ENCODE results near the gene JAM3.
"Not testable (repeated sequence)": the region's sequence is repeated elsewhere in the genome, so short reads cannot be mapped to it uniquely, and the experiment has no call there.

JAM3 gene

GRCh38 chr11:134181707-134182106, 112.8 kb downstream of the JAM3 start:
- H3K4me3 ChIP-seq (ENCODE audit: low read length): no peak overlapping the region
- peaks cover 17% of the 10 kb centered on the region for H3K36me3 ChIP-seq (ENCODE audit: control insufficient read depth, insufficient read depth, low read length)
- H3K4me1 ChIP-seq (ENCODE audit: control insufficient read depth, insufficient read depth, low read length): no peaks in the 10 kb centered on the region
- DNase-seq (ENCODE audit: low read depth, low spot score): no peak
- H3K9me3 ChIP-seq (ENCODE audit: control insufficient read depth, insufficient read depth, low read length): no peaks in the 10 kb centered on the region
- H3K27me3 ChIP-seq (ENCODE audit: control insufficient read depth, insufficient read depth, low read length): no peaks in the 10 kb centered on the region
- no peak overlapping the region for H3K27ac ChIP-seq (ENCODE audit: low read length)
- WGBS (ENCODE audit: insufficient coverage, insufficient read length): no CpG with 5 or more reads among the region's 4 CpGs

GRCh38 chr11:134188092-134188491, 119.2 kb downstream of the JAM3 start:
- no CpG with 5 or more reads among the region's 8 CpGs for WGBS (ENCODE audit: insufficient coverage, insufficient read length)
- not testable (repeated sequence) for H3K4me1 ChIP-seq (ENCODE audit: control insufficient read depth, insufficient read depth, low read length); H3K4me3 ChIP-seq (ENCODE audit: low read length); H3K27me3 ChIP-seq (ENCODE audit: control insufficient read depth, insufficient read depth, low read length); DNase-seq (ENCODE audit: low read depth, low spot score); H3K9me3 ChIP-seq (ENCODE audit: control insufficient read depth, insufficient read depth, low read length); H3K27ac ChIP-seq (ENCODE audit: low read length)
- peaks cover 22% of the 10 kb centered on the region; the same call in 1 of the 2 replicates for H3K36me3 ChIP-seq (ENCODE audit: control insufficient read depth, insufficient read depth, low read length)

- WGBS (ENCODE audit: insufficient coverage, insufficient read length): no CpG with 5 or more reads among the region's 4 CpGs
- Histone ChIP-seq H3K4me3 (ENCODE audit: low read length) (no peak overlapping the region), H3K27ac (ENCODE audit: low read length) (no peak overlapping the region), H3K4me1 (ENCODE audit: control insufficient read depth, insufficient read depth, low read length) (no peaks in the 10 kb centered on the region), H3K27me3 (ENCODE audit: control insufficient read depth, insufficient read depth, low read length) (no peaks in the 10 kb centered on the region), H3K36me3 (ENCODE audit: control insufficient read depth, insufficient read depth, low read length) (peaks cover 11% of the 10 kb centered on the region; the same call in 1 of the 2 replicates), H3K9me3 (ENCODE audit: control insufficient read depth, insufficient read depth, low read length) (no peaks in the 10 kb centered on the region)
- DNase-seq (ENCODE audit: low read depth, low spot score): no peak
These were observed 127.9 kb downstream of the JAM3 start for GRCh38 chr11:134196756-134197155.

GRCh38 chr11:134199531-134199930, 130.7 kb downstream of the JAM3 start:
- H3K4me1 ChIP-seq (ENCODE audit: control insufficient read depth, insufficient read depth, low read length): no peaks in the 10 kb centered on the region
- no peaks in the 10 kb centered on the region for H3K9me3 ChIP-seq (ENCODE audit: control insufficient read depth, insufficient read depth, low read length)
- no peak overlapping the region for H3K4me3 ChIP-seq (ENCODE audit: low read length)
- no peaks in the 10 kb centered on the region for H3K27me3 ChIP-seq (ENCODE audit: control insufficient read depth, insufficient read depth, low read length)
- WGBS (ENCODE audit: insufficient coverage, insufficient read length): no CpG with 5 or more reads among the region's 9 CpGs
- H3K36me3 ChIP-seq (ENCODE audit: control insufficient read depth, insufficient read depth, low read length): peaks cover 8% of the 10 kb centered on the region; the same call in 1 of the 2 replicates
- no peak overlapping the region for H3K27ac ChIP-seq (ENCODE audit: low read length)
- no peak for DNase-seq (ENCODE audit: low read depth, low spot score)

- Histone ChIP-seq H3K4me1 (ENCODE audit: control insufficient read depth, insufficient read depth, low read length) (no peaks in the 10 kb centered on the region), H3K36me3 (ENCODE audit: control insufficient read depth, insufficient read depth, low read length) (peaks cover 8% of the 10 kb centered on the region; the same call in 1 of the 2 replicates)
- WGBS (ENCODE audit: insufficient coverage, insufficient read length): no CpG with 5 or more reads among the region's 6 CpGs
These were observed 131.8 kb downstream of the JAM3 start for GRCh38 chr11:134200688-134201087.

More at GRCh38 chr11:134200688-134201087, 131.8 kb downstream of the JAM3 start:
- DNase-seq (ENCODE audit: low read depth, low spot score): no peak
- no peak overlapping the region for H3K27ac ChIP-seq (ENCODE audit: low read length)
- H3K4me3 ChIP-seq (ENCODE audit: low read length): no peak overlapping the region
- no peaks in the 10 kb centered on the region for H3K27me3 ChIP-seq (ENCODE audit: control insufficient read depth, insufficient read depth, low read length)
- no peaks in the 10 kb centered on the region for H3K9me3 ChIP-seq (ENCODE audit: control insufficient read depth, insufficient read depth, low read length)
